ENCODE data around the gene MEG3. TPM values are rescaled to one million over a fixed set of nuclear protein-coding genes. Genes with fewer than 3 reads are reported as not detected.

The MEG3 gene
- total RNA-seq, 4 donors from 2014 or later: 5.0 to 28.9 (median 10.2) TPM

GRCh38 chr14:100788942-100789341 is 37.0 kb upstream of the MEG3 start:
- no peak overlapping the region for H3K27ac ChIP-seq
- no peaks in the 10 kb centered on the region for H3K9me3 ChIP-seq
- TF ChIP-seq POLR2A (IDR thresholded peaks at IDR 0.05) (no peak), EP300 (IDR thresholded peaks at IDR 0.05) (no peak)
- no peak for DNase-seq (ENCODE audit: low spot score in 2 of 2)
- no peaks in the 10 kb centered on the region for H3K36me3 ChIP-seq
- no peak overlapping the region for H3K4me3 ChIP-seq
- no peaks in the 10 kb centered on the region for H3K4me1 ChIP-seq
- WGBS: 71% methylated on average over 1 of the region's 5 CpGs
- peaks cover 31% of the 10 kb centered on the region for H3K27me3 ChIP-seq

GRCh38 chr14:100789460-100790417 is 36.2 kb upstream of the MEG3 start:
- no peaks in the 10 kb centered on the region for H3K36me3 ChIP-seq
- no peaks in the 10 kb centered on the region for H3K4me1 ChIP-seq
- H3K27ac ChIP-seq: no peak overlapping the region
- DNase-seq (ENCODE audit: low spot score in 2 of 2): no peak
- H3K27me3 ChIP-seq: peaks cover 31% of the 10 kb centered on the region
- no peak overlapping the region for H3K4me3 ChIP-seq
- 94% methylated on average over 11 of the region's 12 CpGs for WGBS
- no peaks in the 10 kb centered on the region for H3K9me3 ChIP-seq
- TF ChIP-seq POLR2A (IDR thresholded peaks at IDR 0.05): no peak
- no peak for TF ChIP-seq CTCF (IDR thresholded peaks at IDR 0.05)
- no peak for TF ChIP-seq EP300 (IDR thresholded peaks at IDR 0.05)
- TF ChIP-seq POLR2AphosphoS5 (IDR thresholded peaks at IDR 0.05): no peak

- no peaks in the 10 kb centered on the region for H3K4me1 ChIP-seq
- no peak overlapping the region for H3K27ac ChIP-seq
- H3K4me3 ChIP-seq: no peak overlapping the region
- peaks cover 30% of the 10 kb centered on the region for H3K27me3 ChIP-seq
- WGBS: 83% methylated on average over 14 of the region's 14 CpGs
- H3K9me3 ChIP-seq: no peaks in the 10 kb centered on the region
- DNase-seq (ENCODE audit: low spot score in 2 of 2): no peak
- TF ChIP-seq POLR2A (IDR thresholded peaks at IDR 0.05) (no peak), EP300 (IDR thresholded peaks at IDR 0.05) (no peak), CTCF (IDR thresholded peaks at IDR 0.05) (no peak), POLR2AphosphoS5 (IDR thresholded peaks at IDR 0.05) (no peak)
- no peaks in the 10 kb centered on the region for H3K36me3 ChIP-seq
These were observed 35.2 kb upstream of the MEG3 start for GRCh38 chr14:100790502-100791347.

GRCh38 chr14:100791348-100791735 is 34.6 kb upstream of the MEG3 start:
- no peak for DNase-seq (ENCODE audit: low spot score in 2 of 2)
- Histone ChIP-seq H3K36me3 (no peaks in the 10 kb centered on the region), H3K27me3 (peaks cover 24% of the 10 kb centered on the region), H3K9me3 (no peaks in the 10 kb centered on the region), H3K4me1 (no peaks in the 10 kb centered on the region), H3K4me3 (no peak overlapping the region), H3K27ac (no peak overlapping the region)
- 90% methylated on average over 13 of the region's 13 CpGs for WGBS
- TF ChIP-seq POLR2AphosphoS5 (IDR thresholded peaks at IDR 0.05) (no peak), CTCF (IDR thresholded peaks at IDR 0.05) (no peak), EP300 (IDR thresholded peaks at IDR 0.05) (no peak), POLR2A (IDR thresholded peaks at IDR 0.05) (no peak)

GRCh38 chr14:100791995-100792394 is 33.9 kb upstream of the MEG3 start:
- Histone ChIP-seq H3K36me3 (no peaks in the 10 kb centered on the region), H3K4me1 (no peaks in the 10 kb centered on the region), H3K9me3 (no peaks in the 10 kb centered on the region), H3K4me3 (no peak overlapping the region), H3K27ac (no peak overlapping the region), H3K27me3 (peaks cover 23% of the 10 kb centered on the region)
- TF ChIP-seq EP300 (IDR thresholded peaks at IDR 0.05): no peak
- no peak for TF ChIP-seq POLR2AphosphoS5 (IDR thresholded peaks at IDR 0.05)
- TF ChIP-seq CTCF (IDR thresholded peaks at IDR 0.05): no peak
- TF ChIP-seq POLR2A (IDR thresholded peaks at IDR 0.05): no peak
- no peak for DNase-seq (ENCODE audit: low spot score in 2 of 2)
- WGBS: 94% methylated on average over 7 of the region's 13 CpGs

Measured in suprapubic skin (tissue), 4 donors.